Mesenchymal stem cell (in vitro differentiated cells and primary cell): ENCODE results near the gene GNG7.

ENCODE experiments used
- DNase-seq: peaks from one replicate; pipeline ENCODE4 v3.0.0-alpha.2; 2013
- H2AFZ ChIP-seq: one replicate; pipeline ENCODE4 v1.6.1; 2013; ENCODE audit warnings: low read depth, mild to moderate bottlenecking, control low read depth, inconsistent platforms, low read length, moderate library complexity
- H2AK5ac ChIP-seq: 2 replicates; pipeline ENCODE4 v1.6.1; 2013; ENCODE audit warnings: low read length, moderate library complexity, mild to moderate bottlenecking, inconsistent platforms; ENCODE audit not compliant: severe bottlenecking
- H2BK120ac ChIP-seq: one replicate; pipeline ENCODE4 v1.6.1; 2013; ENCODE audit warnings: low read depth, mild to moderate bottlenecking, inconsistent platforms, low read length, moderate library complexity
- H2BK12ac ChIP-seq, 2 experiments: one replicate each; pipeline ENCODE4 v1.6.1; 2013; ENCODE audit warnings: inconsistent platforms in 2 of 2, low read length in 2 of 2, mild to moderate bottlenecking in 2 of 2, moderate library complexity in 2 of 2, control low read depth in 1 of 2
- H2BK15ac ChIP-seq: one replicate; pipeline ENCODE4 v1.6.1; 2013; ENCODE audit warnings: mild to moderate bottlenecking, low read depth, inconsistent platforms; ENCODE audit not compliant: poor library complexity, severe bottlenecking
- H2BK5ac ChIP-seq: 2 replicates; pipeline ENCODE4 v1.6.1; 2013; ENCODE audit warnings: low read depth, mild to moderate bottlenecking, low read length, control low read depth, inconsistent platforms; ENCODE audit not compliant: poor library complexity, severe bottlenecking
- H3K14ac ChIP-seq, 2 experiments: one replicate each; pipeline ENCODE4 v1.6.1; 2013; ENCODE audit warnings: inconsistent platforms in 2 of 2, low read length in 2 of 2, control low read depth in 1 of 2, mild to moderate bottlenecking in 1 of 2, moderate library complexity in 1 of 2
- H3K18ac ChIP-seq, 2 experiments: one replicate each; pipeline ENCODE4 v1.6.1; 2013; ENCODE audit warnings: inconsistent platforms in 2 of 2, low read length in 2 of 2, control low read depth in 1 of 2, low read depth in 1 of 2, mild to moderate bottlenecking in 1 of 2
- H3K23ac ChIP-seq, 2 experiments: one replicate each; pipeline ENCODE4 v1.6.1; 2013; ENCODE audit warnings: inconsistent platforms in 2 of 2, low read length in 2 of 2, mild to moderate bottlenecking in 2 of 2, moderate library complexity in 2 of 2, control low read depth in 1 of 2
- H3K27ac ChIP-seq: 2 replicates; pipeline ENCODE4 v1.5.1; 2013; ENCODE audit warnings: mild to moderate bottlenecking, moderate library complexity, low read length, control low read depth, inconsistent platforms; ENCODE audit not compliant: poor library complexity, severe bottlenecking
- H3K27me3 ChIP-seq, 2 experiments: 2 replicates each; pipeline versions ENCODE4 v1.6.1 to v1.7.0; 2013; ENCODE audit warnings: low read length in 2 of 2, mild to moderate bottlenecking in 2 of 2, moderate library complexity in 2 of 2, control low read depth in 1 of 2, inconsistent platforms in 1 of 2; ENCODE audit not compliant: control insufficient read depth in 1 of 2, insufficient read depth in 1 of 2
- H3K36me3 ChIP-seq, 2 experiments: 2 replicates each; pipeline versions ENCODE4 v1.6.1 to v1.7.0; 2013; ENCODE audit warnings: low read length in 2 of 2, control low read depth in 1 of 2, inconsistent platforms in 1 of 2, low read depth in 1 of 2, mild to moderate bottlenecking in 1 of 2; ENCODE audit not compliant: insufficient read depth in 2 of 2, control insufficient read depth in 1 of 2
- H3K4ac ChIP-seq, 2 experiments: one replicate each; pipeline ENCODE4 v1.6.1; 2013; ENCODE audit warnings: inconsistent platforms in 2 of 2, low read length in 2 of 2, mild to moderate bottlenecking in 2 of 2, moderate library complexity in 2 of 2, control low read depth in 1 of 2, low read depth in 1 of 2
- H3K4me1 ChIP-seq: 2 replicates; pipeline ENCODE4 v1.6.1; 2013; ENCODE audit warnings: low read depth, low read length, control low read depth; ENCODE audit not compliant: control insufficient read depth, insufficient read depth
- H3K4me2 ChIP-seq: 2 replicates; pipeline ENCODE4 v1.6.1; 2013; ENCODE audit warnings: low read length, mild to moderate bottlenecking, inconsistent platforms; ENCODE audit not compliant: poor library complexity, severe bottlenecking
- H3K4me3 ChIP-seq, 2 experiments: 2 replicates each; pipeline versions ENCODE4 v1.5.1 to v1.7.0; 2013; ENCODE audit warnings: low read length in 2 of 2, mild to moderate bottlenecking in 2 of 2, control low read depth in 1 of 2, low read depth in 1 of 2; ENCODE audit not compliant: insufficient read depth in 1 of 2
- H3K79me1 ChIP-seq: replicated peaks from 2 replicates; pipeline ENCODE4 v1.6.1; 2013; ENCODE audit warnings: mild to moderate bottlenecking, control low read depth, low read length, inconsistent platforms; ENCODE audit not compliant: poor library complexity, severe bottlenecking
- H3K9ac ChIP-seq: 2 replicates; pipeline ENCODE4 v1.7.0; 2013; ENCODE audit warnings: mild to moderate bottlenecking, low read length, moderate library complexity
- H3K9me3 ChIP-seq: 2 replicates; pipeline ENCODE4 v1.7.0; 2013; ENCODE audit warnings: mild to moderate bottlenecking, low read length; ENCODE audit not compliant: control insufficient read depth
- H4K8ac ChIP-seq: one replicate; pipeline ENCODE4 v1.6.1; 2013; ENCODE audit warnings: inconsistent platforms, mild to moderate bottlenecking, low read length, moderate library complexity
- H4K91ac ChIP-seq: one replicate; pipeline ENCODE4 v1.6.1; 2013; ENCODE audit warnings: mild to moderate bottlenecking, low read length, inconsistent platforms
- WGBS: methylation state at CpG from one replicate; pipeline ENCODE4 v1.1.7; 2013; ENCODE audit warnings: mixed read lengths; 5-methylcytosine and 5-hydroxymethylcytosine counted together

Gene GNG7

GRCh38 chr19:2711875-2712205 is 9.3 kb upstream of the GNG7 start:
- H3K18ac ChIP-seq: no peak overlapping the region
- no peak overlapping the region for H3K23ac ChIP-seq
- no peak overlapping the region for H3K4ac ChIP-seq
- H4K91ac ChIP-seq: no peak overlapping the region
- peaks cover 0 to 15% of the 10 kb centered on the region in 2 experiments for H3K36me3 ChIP-seq
- no peaks in the 10 kb centered on the region for H3K79me1 ChIP-seq
- no peak for DNase-seq
- H3K9me3 ChIP-seq: peaks cover 8% of the 10 kb centered on the region
- H3K4me2 ChIP-seq: no peak overlapping the region
- no peak overlapping the region for H3K4me3 ChIP-seq
- H2BK120ac ChIP-seq: no peak overlapping the region
- no peak overlapping the region for H3K27ac ChIP-seq
- H3K27me3 ChIP-seq: peaks cover 0 to 4% of the 10 kb centered on the region in 2 experiments
- no peak overlapping the region for H2BK15ac ChIP-seq
- no peak overlapping the region for H4K8ac ChIP-seq
- H3K9ac ChIP-seq: no peak overlapping the region
- H2BK12ac ChIP-seq: peak overlapping the region in 1 of 2 experiments; percentile 23
- no peak overlapping the region for H2AK5ac ChIP-seq
- H2AFZ ChIP-seq: no peak overlapping the region
- no peak overlapping the region for H2BK5ac ChIP-seq
- 64% methylated on average over 4 of the region's 5 CpGs for WGBS
- H3K14ac ChIP-seq: peak overlapping the region in 1 of 2 experiments; percentile 62
- H3K4me1 ChIP-seq: no peaks in the 10 kb centered on the region

GRCh38 chr19:2711172-2711874 is 8.8 kb upstream of the GNG7 start:
- H3K18ac ChIP-seq: no peak overlapping the region
- H3K4me3 ChIP-seq: no peak overlapping the region
- H3K27me3 ChIP-seq: peaks cover 0 to 4% of the 10 kb centered on the region in 2 experiments
- H3K4ac ChIP-seq: no peak overlapping the region
- no peak overlapping the region for H3K27ac ChIP-seq
- peaks cover 0 to 10% of the 10 kb centered on the region in 2 experiments for H3K36me3 ChIP-seq
- H3K23ac ChIP-seq: no peak overlapping the region
- H2BK12ac ChIP-seq: no peak overlapping the region
- H2BK5ac ChIP-seq: no peak overlapping the region
- H4K91ac ChIP-seq: no peak overlapping the region
- WGBS: 61% methylated on average over 17 of the region's 17 CpGs
- peak; percentile 86 for DNase-seq
- no peak overlapping the region for H4K8ac ChIP-seq
- H2AK5ac ChIP-seq: no peak overlapping the region
- H2BK15ac ChIP-seq: no peak overlapping the region
- no peak overlapping the region for H3K4me2 ChIP-seq
- H3K14ac ChIP-seq: peak overlapping the region in 1 of 2 experiments; percentile 64
- H2AFZ ChIP-seq: no peak overlapping the region
- H3K79me1 ChIP-seq: no peaks in the 10 kb centered on the region
- no peak overlapping the region for H3K9ac ChIP-seq
- H3K9me3 ChIP-seq: peaks cover 8% of the 10 kb centered on the region
- no peak overlapping the region for H2BK120ac ChIP-seq
- H3K4me1 ChIP-seq: no peaks in the 10 kb centered on the region

- no peak overlapping the region for H2BK5ac ChIP-seq
- 97% methylated on average over 4 of the region's 5 CpGs for WGBS
- DNase-seq: no peak
- H2BK120ac ChIP-seq: no peak overlapping the region
- peaks cover 30 to 38% of the 10 kb centered on the region in 2 experiments for H3K27me3 ChIP-seq
- H4K8ac ChIP-seq: no peak overlapping the region
- no peak overlapping the region for H4K91ac ChIP-seq
- H3K23ac ChIP-seq: no peak overlapping the region
- H3K4me3 ChIP-seq: no peak overlapping the region
- no peaks in the 10 kb centered on the region for H3K9me3 ChIP-seq
- no peak overlapping the region for H3K14ac ChIP-seq
- peaks cover 6% of the 10 kb centered on the region for H3K4me1 ChIP-seq
- no peak overlapping the region for H3K27ac ChIP-seq
- H3K79me1 ChIP-seq: no peaks in the 10 kb centered on the region
- H3K4me2 ChIP-seq: no peak overlapping the region
- no peak overlapping the region for H2BK12ac ChIP-seq
- H3K9ac ChIP-seq: no peak overlapping the region
- no peak overlapping the region for H2AK5ac ChIP-seq
- no peak overlapping the region for H3K4ac ChIP-seq
- H3K18ac ChIP-seq: no peak overlapping the region
- H2AFZ ChIP-seq: no peak overlapping the region
- no peak overlapping the region for H2BK15ac ChIP-seq
- H3K36me3 ChIP-seq: no peaks in the 10 kb centered on the region
Observed at GRCh38 chr19:2706251-2706650, 3.8 kb upstream of the GNG7 start.

GRCh38 chr19:2703691-2704216 is 1.3 kb upstream of the GNG7 start:
- no peak overlapping the region for H3K4me2 ChIP-seq
- no peaks in the 10 kb centered on the region for H3K36me3 ChIP-seq
- H2BK5ac ChIP-seq: no peak overlapping the region
- peaks cover 50 to 55% of the 10 kb centered on the region in 2 experiments for H3K27me3 ChIP-seq
- no peak for DNase-seq
- 78% methylated on average over 6 of the region's 6 CpGs for WGBS
- no peak overlapping the region for H2BK120ac ChIP-seq
- H3K9me3 ChIP-seq: no peaks in the 10 kb centered on the region
- H3K27ac ChIP-seq: no peak overlapping the region
- no peak overlapping the region for H2BK12ac ChIP-seq
- H3K14ac ChIP-seq: no peak overlapping the region
- H3K79me1 ChIP-seq: no peaks in the 10 kb centered on the region
- H3K18ac ChIP-seq: no peak overlapping the region
- no peak overlapping the region for H3K4me3 ChIP-seq
- peaks cover 6% of the 10 kb centered on the region for H3K4me1 ChIP-seq
- H2BK15ac ChIP-seq: no peak overlapping the region
- no peak overlapping the region for H4K8ac ChIP-seq
- H2AFZ ChIP-seq: no peak overlapping the region
- H4K91ac ChIP-seq: no peak overlapping the region
- no peak overlapping the region for H3K4ac ChIP-seq
- no peak overlapping the region for H3K23ac ChIP-seq
- H2AK5ac ChIP-seq: no peak overlapping the region
- H3K9ac ChIP-seq: no peak overlapping the region
